OCI-LY7 (cell line): Measurements from ENCODE around the gene EPB41L4A. TPM values are rescaled to one million over a fixed set of nuclear protein-coding genes. Genes with fewer than 3 reads are reported as not detected.

Source experiments
- BruUV-seq: library from RNA; stranded (reverse); fragments of 400-500 nt; replicated peaks from 2 replicates; lab custom pipeline; 2021; lab: Mats Ljungman, UMichigan
- CTCF ChIA-PET: fragments of 300-600 bp; sonication (Branson Sonifier 250); formaldehyde crosslinking; loops from one replicate; lab custom pipeline; 2022; ENCODE audit warnings: antibody characterized with exemption; ENCODE audit not compliant: unreplicated experiment; lab: Charles Lee
- POLR2A ChIA-PET: fragments of 300-600 bp; sonication (Branson Sonifier 250); formaldehyde crosslinking; loops from one replicate; lab custom pipeline; 2022; ENCODE audit warnings: antibody characterized with exemption; lab: Charles Lee
- DNase-seq: peaks from one replicate; pipeline ENCODE4 v3.0.0-alpha.2; 2015; ENCODE audit warnings: low spot score
- H2AFZ ChIP-seq: fragments of 200-600 bp; sonication (generic), shearing (Covaris generic); 2 replicates; pipeline ENCODE4 v1.6.1; 2014; ENCODE audit warnings: mild to moderate bottlenecking, antibody characterized with exemption, low read length, moderate library complexity
- H3K27ac ChIP-seq: fragments of 200-600 bp; sonication (generic); 2 replicates; pipeline ENCODE4 v1.5.1; 2014; ENCODE audit warnings: mixed run types, low read depth, mild to moderate bottlenecking, moderate library complexity, low read length, inconsistent platforms; ENCODE audit not compliant: poor library complexity, severe bottlenecking
- H3K36me3 ChIP-seq: fragments of 200-600 bp; sonication (generic); 2 replicates; pipeline ENCODE4 v1.6.1; 2014; ENCODE audit warnings: mild to moderate bottlenecking, antibody characterized with exemption, low read length, moderate library complexity, mixed read lengths; ENCODE audit not compliant: insufficient read depth
- H3K4me1 ChIP-seq: fragments of 200-600 bp; sonication (generic); 2 replicates; pipeline ENCODE4 v1.5.1; 2014; ENCODE audit warnings: mild to moderate bottlenecking, low read length; ENCODE audit not compliant: insufficient read depth, poor library complexity, severe bottlenecking
- H3K4me2 ChIP-seq: fragments of 200-600 bp; sonication (generic); 2 replicates; pipeline ENCODE4 v1.6.1; 2014; ENCODE audit warnings: mild to moderate bottlenecking, low read length
- H3K4me3 ChIP-seq: fragments of 200-600 bp; sonication (generic); 2 replicates; pipeline ENCODE4 v1.5.1; 2014; ENCODE audit warnings: mild to moderate bottlenecking, low read depth, low read length; ENCODE audit not compliant: poor library complexity, severe bottlenecking
- H3K79me2 ChIP-seq: fragments of 200-600 bp; sonication (generic); 2 replicates; pipeline ENCODE4 v1.6.1; 2016; ENCODE audit warnings: low read depth, mild to moderate bottlenecking, low read length, moderate library complexity, mixed read lengths; ENCODE audit not compliant: insufficient read depth
- H3K9me2 ChIP-seq: fragments of 200-600 bp; sonication (generic); 2 replicates; pipeline ENCODE4 v1.6.1; 2016; ENCODE audit warnings: mild to moderate bottlenecking, low read length, mixed read lengths; ENCODE audit not compliant: insufficient read depth
- H3K9me3 ChIP-seq: fragments of 200-600 bp; sonication (generic); 2 replicates; pipeline ENCODE4 v1.6.1; 2014; ENCODE audit warnings: mild to moderate bottlenecking, mixed run types, low read length, mixed read lengths
- H4K20me1 ChIP-seq: fragments of 200-600 bp; sonication (generic); 2 replicates; pipeline ENCODE4 v1.6.1; 2014; ENCODE audit warnings: mild to moderate bottlenecking, antibody characterized with exemption, low read length, moderate library complexity, mixed read lengths; ENCODE audit not compliant: insufficient read depth
- EZH2phosphoT487 ChIP-seq: fragments of 200-600 bp; sonication (generic); IDR thresholded peaks from 2 replicates; pipeline ENCODE4 v1.6.1; 2018; ENCODE audit warnings: low read depth, borderline replicate concordance, mild to moderate bottlenecking, mixed run types, antibody characterized with exemption, low read length, moderate library complexity, mixed read lengths
- intact Hi-C: fragments of 100-400 bp; cut with micrococcal nuclease; formaldehyde crosslinking; loops from one replicate; pipeline ENCODE4 v1.10.0; 2022; ENCODE audit not compliant: unreplicated experiment
- total RNA-seq, 2 experiments: library from RNA; depleted of rRNA in 1 of 2; stranded (reverse); fragments of >200 nt in 1 of 2; shearing (Covaris generic) in 1 of 2; gene quantifications; 2 replicates each; pipeline ENCODE4 v1.2.3, GENCODE V29; 2014 to 2022
- TF ChIP-seq, protein P1 (sequence below): fragments of 200-600 bp; sonication (generic); conservative IDR thresholded peaks from 2 replicates; pipeline ENCODE4 v1.5.1; 2014; ENCODE audit warnings: mild to moderate bottlenecking, antibody characterized with exemption, low read length, moderate library complexity, mixed read lengths

Gene EPB41L4A
- total RNA-seq, 2 experiments from 2014 or later: 0.03 TPM; not detected in 1

DNA sequence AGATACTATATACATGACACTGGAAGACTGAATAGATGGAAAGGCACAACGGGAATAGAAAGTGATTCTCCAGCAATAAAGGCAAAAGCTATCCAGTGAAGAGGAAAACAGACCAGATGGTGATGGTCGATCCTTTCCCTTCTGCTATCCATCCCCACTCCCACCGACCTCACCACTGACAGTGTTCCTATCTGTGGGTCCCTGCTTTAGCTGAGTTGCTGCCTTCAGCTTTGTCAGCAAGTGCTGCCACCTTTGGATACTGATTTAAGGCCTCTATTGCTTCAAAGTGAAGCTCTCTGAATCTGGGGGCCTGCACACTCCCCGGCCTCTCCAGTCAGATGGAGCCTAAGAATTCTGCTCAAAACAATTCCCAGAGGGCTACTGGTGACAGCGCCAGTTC, 32.3 kb downstream of the EPB41L4A start:
- H3K4me3 ChIP-seq: no peak overlapping the region
- H3K36me3 ChIP-seq: no peaks in the 10 kb centered on the region
- no peak for DNase-seq
- H4K20me1 ChIP-seq: no peaks in the 10 kb centered on the region
- no peak overlapping the region for H2AFZ ChIP-seq
- no peak overlapping the region for H3K27ac ChIP-seq
- H3K9me2 ChIP-seq: no peaks in the 10 kb centered on the region
- CTCF ChIA-PET: no interaction called here
- no peaks in the 10 kb centered on the region for H3K9me3 ChIP-seq
- BruUV-seq: no TSS peak
- no peaks in the 10 kb centered on the region for H3K79me2 ChIP-seq
- intact Hi-C loops: no loop called here
- POLR2A ChIA-PET: interaction anchor here (1.2 kb wide), 1 partner anchor 10 kb away, joined by 3 read pairs; no protein-coding TSS in a partner anchor
- TF ChIP-seq EZH2phosphoT487: no peak
- TF ChIP-seq, protein P1, sequence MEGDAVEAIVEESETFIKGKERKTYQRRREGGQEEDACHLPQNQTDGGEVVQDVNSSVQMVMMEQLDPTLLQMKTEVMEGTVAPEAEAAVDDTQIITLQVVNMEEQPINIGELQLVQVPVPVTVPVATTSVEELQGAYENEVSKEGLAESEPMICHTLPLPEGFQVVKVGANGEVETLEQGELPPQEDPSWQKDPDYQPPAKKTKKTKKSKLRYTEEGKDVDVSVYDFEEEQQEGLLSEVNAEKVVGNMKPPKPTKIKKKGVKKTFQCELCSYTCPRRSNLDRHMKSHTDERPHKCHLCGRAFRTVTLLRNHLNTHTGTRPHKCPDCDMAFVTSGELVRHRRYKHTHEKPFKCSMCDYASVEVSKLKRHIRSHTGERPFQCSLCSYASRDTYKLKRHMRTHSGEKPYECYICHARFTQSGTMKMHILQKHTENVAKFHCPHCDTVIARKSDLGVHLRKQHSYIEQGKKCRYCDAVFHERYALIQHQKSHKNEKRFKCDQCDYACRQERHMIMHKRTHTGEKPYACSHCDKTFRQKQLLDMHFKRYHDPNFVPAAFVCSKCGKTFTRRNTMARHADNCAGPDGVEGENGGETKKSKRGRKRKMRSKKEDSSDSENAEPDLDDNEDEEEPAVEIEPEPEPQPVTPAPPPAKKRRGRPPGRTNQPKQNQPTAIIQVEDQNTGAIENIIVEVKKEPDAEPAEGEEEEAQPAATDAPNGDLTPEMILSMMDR: no peak
- H3K4me1 ChIP-seq: no peaks in the 10 kb centered on the region
- H3K4me2 ChIP-seq: no peak overlapping the region

- POLR2A ChIA-PET: interaction anchor here (1.2 kb wide), 1 partner anchor 11 kb away, joined by 3 read pairs; no protein-coding TSS in a partner anchor
- H3K9me2 ChIP-seq: no peaks in the 10 kb centered on the region
- no TSS peak for BruUV-seq
These were observed 33.1 kb downstream of the EPB41L4A start for GRCh38 chr5:112385969-112386368.

GRCh38 chr5:112385566-112385965, 33.5 kb downstream of the EPB41L4A start:
- no peak for TF ChIP-seq EZH2phosphoT487
- TF ChIP-seq, protein P1: no peak
- Histone ChIP-seq H3K4me2 (no peak overlapping the region), H2AFZ (no peak overlapping the region), H3K4me3 (no peak overlapping the region), H3K4me1 (no peaks in the 10 kb centered on the region), H4K20me1 (no peaks in the 10 kb centered on the region), H3K36me3 (no peaks in the 10 kb centered on the region), H3K27ac (no peak overlapping the region), H3K9me3 (no peaks in the 10 kb centered on the region), H3K9me2 (no peaks in the 10 kb centered on the region), H3K79me2 (no peaks in the 10 kb centered on the region)
- DNase-seq: no peak
- BruUV-seq: no TSS peak
- ChIA-PET POLR2A (no interaction called here), CTCF (no interaction called here)
- intact Hi-C loops: no loop called here

More at GRCh38 chr5:112385969-112386368, 33.1 kb downstream of the EPB41L4A start:
- intact Hi-C loops: no loop called here
- Histone ChIP-seq H2AFZ (no peak overlapping the region), H3K4me2 (no peak overlapping the region), H3K79me2 (no peaks in the 10 kb centered on the region), H3K4me3 (no peak overlapping the region), H3K4me1 (no peaks in the 10 kb centered on the region), H3K36me3 (no peaks in the 10 kb centered on the region), H3K9me3 (no peaks in the 10 kb centered on the region), H4K20me1 (no peaks in the 10 kb centered on the region), H3K27ac (no peak overlapping the region)
- TF ChIP-seq EZH2phosphoT487: no peak
- TF ChIP-seq, protein P1: no peak
- CTCF ChIA-PET: no interaction called here
- DNase-seq: no peak
